Calu3 (cell line): ENCODE results near the gene NFU1. TPM values are rescaled to one million over a fixed set of nuclear protein-coding genes. Genes with fewer than 3 reads are reported as not detected.

Source experiments
- BruUV-seq: library from RNA; stranded (reverse); fragments of 400-500 nt; replicated peaks from 2 replicates; lab custom pipeline; 2021; lab: Mats Ljungman, UMichigan
- CTCF ChIA-PET: fragments of 300-600 bp; sonication (Branson Sonifier 250); formaldehyde crosslinking; loops from one replicate; lab custom pipeline; 2022; ENCODE audit warnings: antibody characterized with exemption; lab: Charles Lee
- DNase-seq: peaks from one replicate; pipeline ENCODE4 v3.0.0; 2022
- H3K27ac Mint-ChIP-seq: one replicate; pipeline ENCODE4 v1.8.0; 2022; ENCODE audit warnings: mixed read lengths; ENCODE audit not compliant: unreplicated experiment
- H3K27me3 Mint-ChIP-seq: one replicate; pipeline ENCODE4 v1.8.0; 2022; ENCODE audit warnings: mixed read lengths; ENCODE audit not compliant: unreplicated experiment
- H3K36me3 Mint-ChIP-seq: one replicate; pipeline ENCODE4 v1.8.0; 2022; ENCODE audit warnings: mild to moderate bottlenecking, moderate library complexity, mixed read lengths; ENCODE audit not compliant: insufficient read depth, unreplicated experiment
- H3K4me1 Mint-ChIP-seq: one replicate; pipeline ENCODE4 v1.8.0; 2022; ENCODE audit warnings: mild to moderate bottlenecking, low read depth, mixed read lengths; ENCODE audit not compliant: unreplicated experiment
- H3K4me3 Mint-ChIP-seq: one replicate; pipeline ENCODE4 v1.8.0; 2022; ENCODE audit warnings: mild to moderate bottlenecking, low read depth, moderate library complexity, mixed read lengths; ENCODE audit not compliant: unreplicated experiment
- H3K9me3 Mint-ChIP-seq: one replicate; pipeline ENCODE4 v1.8.0; 2022; ENCODE audit warnings: low read depth, mixed read lengths; ENCODE audit not compliant: unreplicated experiment
- CTCF ChIP-seq: fragments of 200-600 bp; IDR thresholded peaks from one replicate; pipeline ENCODE4 v1.8.0; 2022; ENCODE audit warnings: antibody characterized with exemption; ENCODE audit not compliant: unreplicated experiment
- intact Hi-C: fragments of 100-400 bp; cut with micrococcal nuclease; formaldehyde crosslinking; loops from one replicate; pipeline ENCODE4 v1.10.0; 2022; ENCODE audit not compliant: unreplicated experiment
- total RNA-seq: library from RNA; stranded (reverse); gene quantifications from 2 replicates; pipeline ENCODE4 v1.2.3, GENCODE V29; 2022

NFU1 gene
- total RNA-seq, 1 experiment from 2014 or later, result 23.4 TPM

- H3K9me3 Mint-ChIP-seq, result no peaks in the 10 kb centered on the region
- intact Hi-C loops, result no loop called here
- TF ChIP-seq CTCF, result no peak
- BruUV-seq, result no TSS peak
- CTCF ChIA-PET, result no interaction called here
- H3K4me3 Mint-ChIP-seq, result no peak overlapping the region
- no peaks in the 10 kb centered on the region for H3K27me3 Mint-ChIP-seq
- peaks cover 31% of the 10 kb centered on the region for H3K4me1 Mint-ChIP-seq
- peaks cover 14% of the 10 kb centered on the region for H3K36me3 Mint-ChIP-seq
- no peak overlapping the region for H3K27ac Mint-ChIP-seq
- no peak for DNase-seq
Observed at GRCh38 chr2:69481421-69481820, 44.2 kb upstream of the NFU1 start.

- H3K4me3 Mint-ChIP-seq, result no peak overlapping the region
- H3K36me3 Mint-ChIP-seq, result peaks cover 9% of the 10 kb centered on the region
- intact Hi-C loops, result no loop called here
- TF ChIP-seq CTCF, result no peak
- no peaks in the 10 kb centered on the region for H3K27me3 Mint-ChIP-seq
- no peak for DNase-seq
- H3K4me1 Mint-ChIP-seq, result peaks cover 6% of the 10 kb centered on the region
- no peaks in the 10 kb centered on the region for H3K9me3 Mint-ChIP-seq
- H3K27ac Mint-ChIP-seq, result no peak overlapping the region
- CTCF ChIA-PET, result interaction anchor here (0.6 kb wide), 1 partner anchor 93 kb away, joined by 10 read pairs; no protein-coding TSS in a partner anchor
- no TSS peak for BruUV-seq
Observed at GRCh38 chr2:69477627-69478026, 40.4 kb upstream of the NFU1 start.

- CTCF ChIA-PET, result no interaction called here
- intact Hi-C loops, result no loop called here
- H3K27ac Mint-ChIP-seq, result no peak overlapping the region
- H3K27me3 Mint-ChIP-seq, result no peaks in the 10 kb centered on the region
- H3K4me1 Mint-ChIP-seq, result no peaks in the 10 kb centered on the region
- BruUV-seq, result no TSS peak
- no peaks in the 10 kb centered on the region for H3K9me3 Mint-ChIP-seq
- peaks cover 5% of the 10 kb centered on the region for H3K36me3 Mint-ChIP-seq
- no peak overlapping the region for H3K4me3 Mint-ChIP-seq
- no peak for TF ChIP-seq CTCF
- DNase-seq, result no peak
Observed at GRCh38 chr2:69474688-69475087, 37.5 kb upstream of the NFU1 start.

GRCh38 chr2:69471793-69472192 is 34.6 kb upstream of the NFU1 start:
- Mint-ChIP-seq H3K4me3 (no peak overlapping the region), H3K9me3 (no peaks in the 10 kb centered on the region), H3K27me3 (no peaks in the 10 kb centered on the region), H3K36me3 (no peaks in the 10 kb centered on the region), H3K4me1 (no peaks in the 10 kb centered on the region), H3K27ac (no peak overlapping the region)
- BruUV-seq, result no TSS peak
- no peak for DNase-seq
- CTCF ChIA-PET, result interaction anchor here (0.5 kb wide), 1 partner anchor 111 kb away, joined by 5 read pairs; no protein-coding TSS in a partner anchor
- intact Hi-C loops, result no loop called here
- TF ChIP-seq CTCF, result no peak
